ENCODE measurements around the gene GREB1L. TPM values are rescaled to one million over a fixed set of nuclear protein-coding genes. Genes with fewer than 3 reads are reported as not detected.

Gene GREB1L
- total RNA-seq, 1 donor from 2014 or later, result 8.6 TPM

GRCh38 chr18:21481739-21482138 lies 239.7 kb downstream of the GREB1L start:
- H3K4me1 Mint-ChIP-seq (ENCODE audit: low read depth), result peaks cover 6% of the 10 kb centered on the region
- no peaks in the 10 kb centered on the region for H3K27me3 Mint-ChIP-seq
- no peak for TF ChIP-seq CTCF (IDR thresholded peaks at IDR 0.05; ENCODE audit: unreplicated experiment)
- H3K36me3 Mint-ChIP-seq (ENCODE audit: insufficient read depth), result peaks cover 1% of the 10 kb centered on the region
- no peak for DNase-seq (ENCODE audit: low spot score, unreplicated experiment)
- H3K27ac Mint-ChIP-seq, result no peak overlapping the region
- no peaks in the 10 kb centered on the region for H3K9me3 Mint-ChIP-seq (ENCODE audit: low read depth)
- H3K4me3 Mint-ChIP-seq (ENCODE audit: low read depth), result no peak overlapping the region

- Mint-ChIP-seq H3K4me3 (ENCODE audit: low read depth) (no peak overlapping the region), H3K36me3 (ENCODE audit: insufficient read depth) (peaks cover 1% of the 10 kb centered on the region), H3K27ac (no peak overlapping the region), H3K9me3 (ENCODE audit: low read depth) (no peaks in the 10 kb centered on the region), H3K4me1 (ENCODE audit: low read depth) (peaks cover 6% of the 10 kb centered on the region), H3K27me3 (no peaks in the 10 kb centered on the region)
- no peak for DNase-seq (ENCODE audit: low spot score, unreplicated experiment)
- TF ChIP-seq CTCF (IDR thresholded peaks at IDR 0.05; ENCODE audit: unreplicated experiment), result no peak
Measured at GRCh38 chr18:21483051-21483450, 241.0 kb downstream of the GREB1L start.

- Mint-ChIP-seq H3K9me3 (ENCODE audit: low read depth) (no peaks in the 10 kb centered on the region), H3K27ac (no peak overlapping the region), H3K4me3 (ENCODE audit: low read depth) (no peak overlapping the region), H3K36me3 (ENCODE audit: insufficient read depth) (peaks cover 1% of the 10 kb centered on the region), H3K4me1 (ENCODE audit: low read depth) (peaks cover 6% of the 10 kb centered on the region), H3K27me3 (no peaks in the 10 kb centered on the region)
- no peak for TF ChIP-seq CTCF (IDR thresholded peaks at IDR 0.05; ENCODE audit: unreplicated experiment)
- no peak for DNase-seq (ENCODE audit: low spot score, unreplicated experiment)
Measured at GRCh38 chr18:21484851-21485636, 243.0 kb downstream of the GREB1L start.

GRCh38 chr18:21486905-21487437 lies 244.9 kb downstream of the GREB1L start:
- peaks cover 6% of the 10 kb centered on the region for H3K4me1 Mint-ChIP-seq (ENCODE audit: low read depth)
- H3K4me3 Mint-ChIP-seq (ENCODE audit: low read depth), result no peak overlapping the region
- no peaks in the 10 kb centered on the region for H3K27me3 Mint-ChIP-seq
- H3K27ac Mint-ChIP-seq, result no peak overlapping the region
- H3K36me3 Mint-ChIP-seq (ENCODE audit: insufficient read depth), result peaks cover under 1% of the 10 kb centered on the region
- no peak for TF ChIP-seq CTCF (IDR thresholded peaks at IDR 0.05; ENCODE audit: unreplicated experiment)
- no peak for DNase-seq (ENCODE audit: low spot score, unreplicated experiment)
- H3K9me3 Mint-ChIP-seq (ENCODE audit: low read depth), result no peaks in the 10 kb centered on the region

- no peak overlapping the region for H3K4me3 Mint-ChIP-seq (ENCODE audit: low read depth)
- H3K36me3 Mint-ChIP-seq (ENCODE audit: insufficient read depth), result no peaks in the 10 kb centered on the region
- peaks cover 4% of the 10 kb centered on the region for H3K4me1 Mint-ChIP-seq (ENCODE audit: low read depth)
- no peak for DNase-seq (ENCODE audit: low spot score, unreplicated experiment)
- no peaks in the 10 kb centered on the region for H3K27me3 Mint-ChIP-seq
- no peaks in the 10 kb centered on the region for H3K9me3 Mint-ChIP-seq (ENCODE audit: low read depth)
- TF ChIP-seq CTCF (IDR thresholded peaks at IDR 0.05; ENCODE audit: unreplicated experiment), result peak; percentile 84
- H3K27ac Mint-ChIP-seq, result no peak overlapping the region
Measured at GRCh38 chr18:21489119-21489750, 247.2 kb downstream of the GREB1L start.
